Hepatocyte (in vitro differentiated cells): ENCODE measurements around the gene HYI. TPM values are rescaled to one million over a fixed set of nuclear protein-coding genes. Genes with fewer than 3 reads are reported as not detected.

ENCODE experiments used
- DNase-seq: peaks from one replicate; pipeline ENCODE4 v3.0.0-alpha.2; 2016; ENCODE audit warnings: low spot score
- H2AFZ ChIP-seq: fragments of 200-600 bp; sonication (generic); 2 replicates; pipeline ENCODE4 v1.6.0; 2016; ENCODE audit warnings: antibody characterized with exemption, mild to moderate bottlenecking
- H3K27ac ChIP-seq: fragments of 200-600 bp; sonication (generic); 2 replicates; pipeline ENCODE4 v1.5.1; 2016; ENCODE audit warnings: mild to moderate bottlenecking
- H3K27me3 ChIP-seq: fragments of 200-600 bp; sonication (generic); 2 replicates; pipeline ENCODE4 v1.6.1; 2016
- H3K36me3 ChIP-seq: fragments of 200-600 bp; sonication (generic); replicated peaks from 2 replicates; pipeline ENCODE4 v1.5.1; 2016; ENCODE audit warnings: low read depth; ENCODE audit not compliant: insufficient read depth
- H3K4me1 ChIP-seq: fragments of 200-600 bp; sonication (generic); 2 replicates; pipeline ENCODE4 v1.5.1; 2016; ENCODE audit warnings: mild to moderate bottlenecking, moderate library complexity; ENCODE audit not compliant: insufficient read depth
- H3K4me2 ChIP-seq: fragments of 200-600 bp; sonication (generic); 2 replicates; pipeline ENCODE4 v1.6.0; 2016
- H3K4me3 ChIP-seq: fragments of 200-600 bp; sonication (generic); 2 replicates; pipeline ENCODE4 v1.5.1; 2016; ENCODE audit warnings: mild to moderate bottlenecking
- H3K79me2 ChIP-seq: fragments of 200-600 bp; sonication (generic); 2 replicates; pipeline ENCODE4 v1.6.0; 2017; ENCODE audit warnings: mild to moderate bottlenecking
- H3K9me2 ChIP-seq: fragments of 200-600 bp; sonication (generic); replicated peaks from 2 replicates; pipeline ENCODE4 v1.6.0; 2017; ENCODE audit warnings: mild to moderate bottlenecking; ENCODE audit not compliant: insufficient read depth
- H3K9me3 ChIP-seq: fragments of 200-600 bp; sonication (generic); 2 replicates; pipeline ENCODE4 v1.5.1; 2016; ENCODE audit warnings: low read depth, mild to moderate bottlenecking
- H4K20me1 ChIP-seq: fragments of 200-600 bp; sonication (generic); 2 replicates; pipeline ENCODE4 v1.6.0; 2016; ENCODE audit warnings: mild to moderate bottlenecking; ENCODE audit not compliant: insufficient read depth, poor library complexity, severe bottlenecking
- EZH2 ChIP-seq: fragments of 200-600 bp; sonication (generic); IDR thresholded peaks from 2 replicates; pipeline ENCODE4 v1.6.1; 2016; ENCODE audit warnings: antibody characterized with exemption, mild to moderate bottlenecking, borderline replicate concordance
- EZH2phosphoT487 ChIP-seq: fragments of 200-600 bp; sonication (generic); IDR thresholded peaks from one replicate; pipeline ENCODE4 v1.6.1; 2018; ENCODE audit warnings: antibody characterized with exemption, mild to moderate bottlenecking, low read depth, moderate library complexity; ENCODE audit not compliant: unreplicated experiment, severe bottlenecking
- WGBS: methylation state at CpG from one replicate; pipeline ENCODE4 v1.1.6; 2016; ENCODE audit warnings: low lambda C conversion rate; ENCODE audit errors: missing lambda C conversion rate; 5-methylcytosine and 5-hydroxymethylcytosine counted together
- polyA plus RNA-seq: library from polyadenylated mRNA; unstranded; fragments of >200 nt; fragmentation: Nextera tagmentation; extraction: Ambion mirVana; gene quantifications from 2 replicates; pipeline ENCODE4 v1.2.1, GENCODE V29; 2016
- total RNA-seq: library from RNA; depleted of rRNA; stranded (reverse); fragments of >200 nt; gene quantifications from 2 replicates; pipeline ENCODE4 v1.2.3, GENCODE V29; 2014
- TF ChIP-seq, protein P1 (sequence below): fragments of 200-600 bp; sonication (generic); IDR thresholded peaks from 2 replicates; pipeline ENCODE4 v1.5.1; 2016; ENCODE audit warnings: antibody characterized with exemption, mild to moderate bottlenecking; ENCODE audit not compliant: poor library complexity

HYI gene
- total and polyA plus RNA-seq, 2 experiments from 2014 or later = 30.7 to 37.5 TPM

DNA sequence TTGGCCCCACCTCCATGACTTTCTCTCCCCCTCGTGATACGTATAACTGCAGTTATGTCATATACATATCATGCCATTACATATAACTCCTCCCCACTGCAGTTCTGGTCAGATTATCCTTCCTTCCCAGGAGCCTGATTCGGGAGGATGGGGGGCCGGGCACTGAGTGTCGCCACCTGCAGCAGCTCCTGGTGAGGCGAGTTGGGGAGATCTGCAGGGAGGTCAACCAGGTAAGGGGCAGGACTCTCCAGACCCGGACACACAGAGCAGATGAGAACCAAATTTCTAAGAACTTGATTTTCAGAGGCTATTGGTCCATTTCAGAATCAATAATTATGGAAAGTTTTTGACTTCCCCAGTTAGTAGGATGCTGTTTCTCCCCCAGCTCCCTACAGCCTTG, 19.5 kb downstream of the HYI start:
- H3K9me3 ChIP-seq = no peaks in the 10 kb centered on the region
- no peak overlapping the region for H3K4me3 ChIP-seq
- no peaks in the 10 kb centered on the region for H3K27me3 ChIP-seq
- DNase-seq = no peak
- TF ChIP-seq EZH2 (no peak), EZH2phosphoT487 (no peak)
- TF ChIP-seq, protein P1, sequence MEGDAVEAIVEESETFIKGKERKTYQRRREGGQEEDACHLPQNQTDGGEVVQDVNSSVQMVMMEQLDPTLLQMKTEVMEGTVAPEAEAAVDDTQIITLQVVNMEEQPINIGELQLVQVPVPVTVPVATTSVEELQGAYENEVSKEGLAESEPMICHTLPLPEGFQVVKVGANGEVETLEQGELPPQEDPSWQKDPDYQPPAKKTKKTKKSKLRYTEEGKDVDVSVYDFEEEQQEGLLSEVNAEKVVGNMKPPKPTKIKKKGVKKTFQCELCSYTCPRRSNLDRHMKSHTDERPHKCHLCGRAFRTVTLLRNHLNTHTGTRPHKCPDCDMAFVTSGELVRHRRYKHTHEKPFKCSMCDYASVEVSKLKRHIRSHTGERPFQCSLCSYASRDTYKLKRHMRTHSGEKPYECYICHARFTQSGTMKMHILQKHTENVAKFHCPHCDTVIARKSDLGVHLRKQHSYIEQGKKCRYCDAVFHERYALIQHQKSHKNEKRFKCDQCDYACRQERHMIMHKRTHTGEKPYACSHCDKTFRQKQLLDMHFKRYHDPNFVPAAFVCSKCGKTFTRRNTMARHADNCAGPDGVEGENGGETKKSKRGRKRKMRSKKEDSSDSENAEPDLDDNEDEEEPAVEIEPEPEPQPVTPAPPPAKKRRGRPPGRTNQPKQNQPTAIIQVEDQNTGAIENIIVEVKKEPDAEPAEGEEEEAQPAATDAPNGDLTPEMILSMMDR = no peak
- no peaks in the 10 kb centered on the region for H3K9me2 ChIP-seq
- H3K79me2 ChIP-seq = no peaks in the 10 kb centered on the region
- no peak overlapping the region for H3K4me2 ChIP-seq
- 96% methylated on average over 7 of the region's 7 CpGs for WGBS
- no peaks in the 10 kb centered on the region for H3K4me1 ChIP-seq
- H4K20me1 ChIP-seq = no peaks in the 10 kb centered on the region
- H3K27ac ChIP-seq = no peak overlapping the region
- no peaks in the 10 kb centered on the region for H3K36me3 ChIP-seq
- H2AFZ ChIP-seq = no peak overlapping the region

DNA sequence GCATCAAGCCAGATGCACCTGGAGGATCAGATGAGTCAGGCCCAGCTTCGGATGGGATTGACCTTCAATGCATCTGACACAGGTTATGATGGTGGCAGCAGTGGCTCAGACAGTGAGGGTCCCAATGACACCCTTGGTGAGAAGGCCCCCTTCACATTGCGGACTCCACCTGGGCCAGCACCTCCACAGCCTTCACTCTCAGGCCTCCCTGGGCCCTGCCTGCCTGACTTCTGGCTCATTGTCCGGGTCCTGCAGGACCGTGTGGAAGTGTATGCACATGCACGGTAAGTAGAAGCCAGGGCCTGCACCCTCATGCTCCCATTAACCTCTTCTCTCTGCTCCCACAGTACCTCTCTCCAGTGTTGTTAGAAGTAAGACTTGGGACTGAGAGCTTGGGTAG, 20.8 kb downstream of the HYI start:
- Histone ChIP-seq H3K9me3 (no peaks in the 10 kb centered on the region), H2AFZ (no peak overlapping the region), H3K9me2 (no peaks in the 10 kb centered on the region), H3K36me3 (no peaks in the 10 kb centered on the region), H4K20me1 (no peaks in the 10 kb centered on the region), H3K4me2 (no peak overlapping the region), H3K79me2 (no peaks in the 10 kb centered on the region), H3K4me3 (no peak overlapping the region), H3K27me3 (no peaks in the 10 kb centered on the region), H3K27ac (no peak overlapping the region), H3K4me1 (no peaks in the 10 kb centered on the region)
- DNase-seq = no peak
- TF ChIP-seq, protein P1 = no peak
- TF ChIP-seq EZH2phosphoT487 (no peak), EZH2 (no peak)
- WGBS = 97% methylated on average over 5 of the region's 5 CpGs

DNA sequence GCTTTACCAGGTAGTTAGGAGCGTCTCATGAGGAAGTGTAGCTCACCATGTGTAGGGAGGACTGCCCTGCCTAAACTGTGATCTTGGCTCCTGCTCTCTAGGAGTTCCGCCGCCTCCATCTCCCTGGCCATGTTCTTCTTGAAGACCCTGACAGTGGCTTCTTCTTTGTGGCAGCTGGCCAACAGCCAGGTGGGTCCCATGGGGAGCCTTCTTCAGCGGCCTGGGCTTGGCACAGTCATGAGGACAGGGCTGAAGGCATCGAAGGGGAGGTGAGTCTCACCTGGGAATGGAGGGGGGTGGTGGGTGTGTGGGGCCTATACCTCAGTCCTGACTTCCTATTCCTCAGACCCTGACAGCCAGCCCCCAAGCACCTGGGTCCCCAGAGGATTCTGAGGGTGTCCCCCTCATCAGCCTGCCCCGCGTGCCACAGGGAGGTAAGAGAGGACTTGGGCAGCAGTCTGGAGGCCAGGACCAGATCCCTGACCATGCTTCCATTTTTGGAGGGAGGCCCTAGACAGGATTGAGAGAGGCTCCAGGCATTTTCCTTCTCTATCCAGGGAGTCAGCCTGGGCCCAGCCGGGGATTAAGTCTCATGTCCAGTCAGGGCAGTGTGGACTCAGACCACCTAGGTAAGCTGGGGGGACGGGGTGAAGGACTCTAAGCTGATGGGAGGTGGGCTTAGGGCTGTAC, 21.4 kb downstream of the HYI start:
- Histone ChIP-seq H3K4me3 (no peak overlapping the region), H2AFZ (no peak overlapping the region), H3K36me3 (no peaks in the 10 kb centered on the region), H3K79me2 (no peaks in the 10 kb centered on the region), H3K27me3 (no peaks in the 10 kb centered on the region), H3K9me3 (no peaks in the 10 kb centered on the region), H3K4me2 (no peak overlapping the region), H3K27ac (no peak overlapping the region), H3K9me2 (no peaks in the 10 kb centered on the region), H3K4me1 (no peaks in the 10 kb centered on the region), H4K20me1 (no peaks in the 10 kb centered on the region)
- TF ChIP-seq EZH2phosphoT487 = no peak
- TF ChIP-seq, protein P1 = no peak
- TF ChIP-seq EZH2 = no peak
- DNase-seq = no peak
- WGBS = 97% methylated on average over 9 of the region's 9 CpGs
